Keratinocyte (primary cell): Measurements from ENCODE around the gene TSC22D4. TPM values are rescaled to one million over a fixed set of nuclear protein-coding genes. Genes with fewer than 3 reads are reported as not detected.

Experiments
- DNase-seq: peaks from one replicate; pipeline ENCODE4 v3.0.0-alpha.2; 2011; ENCODE audit warnings: low read depth, missing footprints, low spot score
- FAIRE-seq: peaks from 2 replicates; lab custom pipeline; 2011; peaks lifted over from hg19 to GRCh38; lab: Jason Lieb, UNC
- H2AFZ ChIP-seq: 2 replicates; pipeline ENCODE4 v1.6.0; 2012; ENCODE audit warnings: low read length, control low read depth, inconsistent platforms; ENCODE audit not compliant: control insufficient read depth
- H3K27ac ChIP-seq: 2 replicates; pipeline ENCODE4 v1.5.1; 2011; ENCODE audit warnings: low read length; ENCODE audit not compliant: control insufficient read depth, insufficient read depth
- H3K27me3 ChIP-seq: 3 replicates; pipeline ENCODE4 v1.6.0; 2011; ENCODE audit warnings: low read length; ENCODE audit not compliant: control insufficient read depth, insufficient read depth; ENCODE audit errors: extremely low read depth
- H3K36me3 ChIP-seq, 2 experiments: 2 replicates in 1 of 2; 3 replicates in 1 of 2; pipeline ENCODE4 v1.5.1; 2011; ENCODE audit warnings: low read length in 2 of 2, mild to moderate bottlenecking in 1 of 2; ENCODE audit not compliant: control insufficient read depth in 2 of 2, insufficient read depth in 2 of 2; ENCODE audit errors: extremely low read depth in 1 of 2
- H3K4me1 ChIP-seq: 3 replicates; pipeline ENCODE4 v1.5.1; 2011; ENCODE audit warnings: low read length; ENCODE audit not compliant: control insufficient read depth, insufficient read depth; ENCODE audit errors: extremely low read depth
- H3K4me2 ChIP-seq: 3 replicates; pipeline ENCODE4 v1.6.0; 2011; ENCODE audit warnings: low read depth, low read length; ENCODE audit not compliant: control insufficient read depth, insufficient read depth; ENCODE audit errors: extremely low read depth
- H3K4me3 ChIP-seq, 3 experiments: fragments of 200-600 bp in 1 of 3; sonication (generic) in 1 of 3; 2 replicates in 2 of 3; 3 replicates in 1 of 3; pipeline ENCODE4 v1.5.1; 2011 to 2016; ENCODE audit warnings: low read length in 3 of 3, mild to moderate bottlenecking in 3 of 3, control low read depth in 2 of 3, inconsistent platforms in 1 of 3, low read depth in 1 of 3, mixed read lengths in 1 of 3, mixed run types in 1 of 3, moderate library complexity in 1 of 3; ENCODE audit not compliant: control insufficient read depth in 2 of 3, insufficient read depth in 2 of 3; ENCODE audit errors: extremely low read depth in 1 of 3
- H3K79me2 ChIP-seq: 2 replicates; pipeline ENCODE4 v1.6.0; 2012; ENCODE audit warnings: low read length; ENCODE audit not compliant: control insufficient read depth, insufficient read depth
- H3K9ac ChIP-seq: 3 replicates; pipeline ENCODE4 v1.6.0; 2011; ENCODE audit warnings: low read length; ENCODE audit not compliant: control insufficient read depth, insufficient read depth; ENCODE audit errors: extremely low read depth
- H3K9me1 ChIP-seq: 3 replicates; pipeline ENCODE4 v1.6.0; 2011; ENCODE audit warnings: low read length; ENCODE audit not compliant: control insufficient read depth, insufficient read depth; ENCODE audit errors: extremely low read depth
- H3K9me3 ChIP-seq: 2 replicates; pipeline ENCODE4 v1.5.1; 2012; ENCODE audit warnings: low read depth, low read length; ENCODE audit not compliant: control insufficient read depth
- H4K20me1 ChIP-seq: 3 replicates; pipeline ENCODE4 v1.6.0; 2011; ENCODE audit warnings: low read length; ENCODE audit not compliant: control insufficient read depth, insufficient read depth; ENCODE audit errors: extremely low read depth
- EZH2 ChIP-seq: IDR thresholded peaks from one replicate; pipeline ENCODE4 v1.6.1; 2012; ENCODE audit warnings: inconsistent platforms, mild to moderate bottlenecking, low read length, moderate library complexity
- dilution Hi-C: fragments of 300-500 bp; cut with MboI; formaldehyde crosslinking; loops from one replicate; pipeline ENCODE4 v1.7.0; 2020; ENCODE audit warnings: low sequenced_read_pairs; ENCODE audit not compliant: extremely low pct_ligation_motif_present
- polyA plus RNA-seq, 5 experiments: library from polyadenylated mRNA; depleted of rRNA in 3 of 5; stranded (reverse) in 3 of 5; stranded (forward) in 1 of 5; unstranded in 1 of 5; fragments of >200 nt; gene quantifications; 1 replicate in 1 of 5; 2 replicates in 3 of 5; 3 replicates in 1 of 5; pipeline versions ENCODE4 v1.2.1 to v1.2.3, GENCODE V29; 2011 to 2012; ENCODE audit warnings: missing spikeins in 2 of 5, low read depth in 1 of 5, low replicate concordance in 1 of 5
- TF ChIP-seq, protein P1 (sequence below), 3 experiments: IDR thresholded peaks in 1 of 3; conservative IDR thresholded peaks in 1 of 3; optimal IDR thresholded peaks in 1 of 3; 2 replicates in 2 of 3; 3 replicates in 1 of 3; pipeline versions ENCODE3 to v1.5.1; 2011; ENCODE audit warnings: low read length in 3 of 3, mild to moderate bottlenecking in 3 of 3, moderate library complexity in 2 of 3, control low read depth in 1 of 3, inconsistent platforms in 1 of 3; ENCODE audit not compliant: insufficient read depth in 2 of 3; ENCODE audit errors: extremely low read depth in 1 of 3

TSC22D4 gene
- polyA plus RNA-seq, 1 donor (not counting 4 experiments of a cell fraction or from before 2014, with no cell fraction given) = 8.4 TPM

DNA sequence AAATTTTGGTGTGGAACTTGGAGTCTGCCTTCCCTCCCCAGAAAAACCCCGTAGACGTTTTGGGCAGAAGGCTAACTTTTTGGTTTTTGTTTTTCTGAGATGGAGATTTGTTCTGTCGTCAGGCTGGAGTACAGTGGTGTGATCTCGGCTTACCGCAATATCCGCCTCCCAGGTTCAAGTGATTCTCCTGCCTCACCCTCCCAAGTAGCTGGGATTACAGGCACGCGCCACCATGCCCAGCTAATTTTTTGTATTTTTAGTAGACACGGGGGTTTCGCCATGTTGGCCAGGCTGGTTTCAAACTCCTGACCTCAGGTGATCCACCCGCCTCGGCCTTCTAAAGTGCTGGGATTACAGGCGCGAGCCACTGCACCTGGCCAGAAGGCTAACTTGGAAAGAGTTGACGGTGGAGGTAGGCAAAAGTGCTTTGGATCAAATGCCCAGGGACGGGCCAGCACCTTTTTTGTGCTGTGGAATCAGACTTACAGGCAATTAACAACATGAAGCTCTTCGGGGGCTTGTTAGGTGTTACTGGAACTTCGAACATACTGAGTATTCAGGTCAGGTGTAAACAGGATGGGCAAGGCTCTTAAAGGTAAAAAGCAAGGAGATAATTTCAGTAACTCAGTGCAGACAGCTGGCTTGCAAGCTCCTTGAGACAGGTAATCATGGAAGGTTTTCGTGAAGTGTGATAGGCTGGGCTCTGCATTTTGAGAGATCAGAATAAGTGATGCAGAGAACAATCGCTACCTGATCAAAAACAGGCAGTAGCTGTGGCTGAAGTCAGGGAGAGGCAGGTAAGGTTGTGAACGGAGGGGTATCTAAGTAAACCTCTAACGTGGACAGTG lies 44.5 kb downstream of the TSC22D4 start:
- peak overlapping the region; percentile 76 to 77 (median 77) for H3K4me3 ChIP-seq
- H3K36me3 ChIP-seq = peaks cover 9 to 40% of the 10 kb centered on the region in 2 experiments
- H3K4me1 ChIP-seq = peaks cover 26% of the 10 kb centered on the region
- dilution Hi-C loops = no loop called here
- no peak for TF ChIP-seq EZH2
- TF ChIP-seq, protein P1, sequence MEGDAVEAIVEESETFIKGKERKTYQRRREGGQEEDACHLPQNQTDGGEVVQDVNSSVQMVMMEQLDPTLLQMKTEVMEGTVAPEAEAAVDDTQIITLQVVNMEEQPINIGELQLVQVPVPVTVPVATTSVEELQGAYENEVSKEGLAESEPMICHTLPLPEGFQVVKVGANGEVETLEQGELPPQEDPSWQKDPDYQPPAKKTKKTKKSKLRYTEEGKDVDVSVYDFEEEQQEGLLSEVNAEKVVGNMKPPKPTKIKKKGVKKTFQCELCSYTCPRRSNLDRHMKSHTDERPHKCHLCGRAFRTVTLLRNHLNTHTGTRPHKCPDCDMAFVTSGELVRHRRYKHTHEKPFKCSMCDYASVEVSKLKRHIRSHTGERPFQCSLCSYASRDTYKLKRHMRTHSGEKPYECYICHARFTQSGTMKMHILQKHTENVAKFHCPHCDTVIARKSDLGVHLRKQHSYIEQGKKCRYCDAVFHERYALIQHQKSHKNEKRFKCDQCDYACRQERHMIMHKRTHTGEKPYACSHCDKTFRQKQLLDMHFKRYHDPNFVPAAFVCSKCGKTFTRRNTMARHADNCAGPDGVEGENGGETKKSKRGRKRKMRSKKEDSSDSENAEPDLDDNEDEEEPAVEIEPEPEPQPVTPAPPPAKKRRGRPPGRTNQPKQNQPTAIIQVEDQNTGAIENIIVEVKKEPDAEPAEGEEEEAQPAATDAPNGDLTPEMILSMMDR (optimal IDR thresholded peaks at IDR 0.05 in 1 of 3, IDR thresholded peaks at IDR 0.05 in 1 of 3, conservative IDR thresholded peaks at IDR 0.05 in 1 of 3; ENCODE audit: extremely low read depth in 1 of 3, insufficient read depth in 2 of 3, low read length in 3 of 3) = no peak
- H3K27ac ChIP-seq = no peak overlapping the region
- peaks cover 53% of the 10 kb centered on the region for H3K79me2 ChIP-seq
- peaks cover 3% of the 10 kb centered on the region for H3K9me1 ChIP-seq
- H3K9ac ChIP-seq = peak overlapping the region; percentile 89
- no peak overlapping the region for H2AFZ ChIP-seq
- no peaks in the 10 kb centered on the region for H3K9me3 ChIP-seq
- H3K27me3 ChIP-seq = no peaks in the 10 kb centered on the region
- FAIRE-seq (no peak), DNase-seq (no peak)
- peaks cover 4% of the 10 kb centered on the region for H4K20me1 ChIP-seq
- peak overlapping the region; percentile 82 for H3K4me2 ChIP-seq

DNA sequence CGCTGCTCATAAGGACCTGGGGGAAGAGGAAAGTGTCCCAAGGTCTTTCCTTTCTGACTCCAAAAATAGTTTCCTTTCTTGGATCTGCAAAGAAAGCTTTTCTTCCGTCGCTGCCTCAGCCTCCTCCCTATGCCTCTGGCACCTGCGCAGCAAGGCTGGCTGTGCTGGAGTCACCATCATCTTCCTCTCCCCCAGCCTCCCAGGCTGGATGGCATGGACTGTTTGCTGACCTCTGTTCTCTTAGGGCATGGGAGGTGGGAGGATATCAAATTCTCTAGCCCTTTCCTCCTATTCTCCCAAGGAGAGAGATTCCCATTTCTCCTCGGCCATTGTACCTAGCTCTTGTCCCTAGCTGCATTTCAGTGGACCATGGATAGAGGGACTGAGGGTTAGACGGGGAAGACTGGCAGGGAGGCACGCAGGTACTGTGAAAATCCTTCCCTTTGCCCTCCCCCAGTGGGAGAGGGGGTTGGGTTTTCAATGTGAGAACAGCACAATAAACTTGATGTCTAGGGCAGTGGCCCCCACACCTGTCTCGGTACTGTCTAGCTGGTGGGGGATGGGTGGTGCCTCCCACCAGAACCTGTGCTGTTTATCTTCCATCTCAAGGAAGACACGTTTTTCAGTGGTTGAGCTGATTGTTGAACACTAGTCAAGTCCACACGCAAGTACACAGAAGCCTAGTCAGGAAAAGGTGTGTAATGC lies 45.3 kb downstream of the TSC22D4 start:
- H3K27me3 ChIP-seq = no peaks in the 10 kb centered on the region
- H4K20me1 ChIP-seq = peaks cover 4% of the 10 kb centered on the region
- peaks cover 9 to 40% of the 10 kb centered on the region in 2 experiments for H3K36me3 ChIP-seq
- no peak overlapping the region for H3K27ac ChIP-seq
- no peak overlapping the region for H3K9ac ChIP-seq
- no peak overlapping the region for H3K4me3 ChIP-seq
- H2AFZ ChIP-seq = no peak overlapping the region
- peaks cover 3% of the 10 kb centered on the region for H3K9me1 ChIP-seq
- H3K4me1 ChIP-seq = peaks cover 26% of the 10 kb centered on the region
- dilution Hi-C loops = no loop called here
- no peak for TF ChIP-seq EZH2
- no peak overlapping the region for H3K4me2 ChIP-seq
- no peaks in the 10 kb centered on the region for H3K9me3 ChIP-seq
- FAIRE-seq = no peak
- DNase-seq = no peak
- H3K79me2 ChIP-seq = peaks cover 53% of the 10 kb centered on the region
